Astrocyte of the cerebellum (primary cell): ENCODE data around the gene PRKCE.

Experiments
- DNase-seq: peaks from one replicate; pipeline ENCODE4 v3.0.0-alpha.2; 2011; ENCODE audit warnings: low read depth
- H3K4me3 ChIP-seq: 2 replicates; pipeline ENCODE4 v1.5.1; 2011; ENCODE audit warnings: mild to moderate bottlenecking, low read depth, low read length, moderate library complexity
- CTCF ChIP-seq: IDR thresholded peaks from 2 replicates; pipeline ENCODE4 v1.5.1; 2012; ENCODE audit warnings: low read length, low read depth, moderate library complexity, mild to moderate bottlenecking; ENCODE audit errors: missing control alignments
- in situ Hi-C: cut with HindIII; loops from 2 replicates; pipeline ENCODE4 v1.10.0; 2017; ENCODE audit warnings: low sequenced_read_pairs

Gene PRKCE

GRCh38 chr2:45882707-45883602 is 231.5 kb downstream of the PRKCE start:
- no peak overlapping the region for H3K4me3 ChIP-seq
- TF ChIP-seq CTCF: no peak
- DNase-seq: no peak
- in situ Hi-C loops: no loop called here

- no peak for DNase-seq
- no peak overlapping the region for H3K4me3 ChIP-seq
- TF ChIP-seq CTCF: no peak
- in situ Hi-C loops: no loop called here
Observed at GRCh38 chr2:45883603-45884000, 232.1 kb downstream of the PRKCE start.

GRCh38 chr2:45884126-45884525 is 232.7 kb downstream of the PRKCE start:
- no peak for DNase-seq
- in situ Hi-C loops: no loop called here
- TF ChIP-seq CTCF: no peak
- no peak overlapping the region for H3K4me3 ChIP-seq

- no peak overlapping the region for H3K4me3 ChIP-seq
- in situ Hi-C loops: no loop called here
- no peak for DNase-seq
- no peak for TF ChIP-seq CTCF
Observed at GRCh38 chr2:45885171-45885621, 233.7 kb downstream of the PRKCE start.

GRCh38 chr2:45886171-45886663 is 234.7 kb downstream of the PRKCE start:
- H3K4me3 ChIP-seq: no peak overlapping the region
- in situ Hi-C loops: no loop called here
- TF ChIP-seq CTCF: no peak
- no peak for DNase-seq

DNA sequence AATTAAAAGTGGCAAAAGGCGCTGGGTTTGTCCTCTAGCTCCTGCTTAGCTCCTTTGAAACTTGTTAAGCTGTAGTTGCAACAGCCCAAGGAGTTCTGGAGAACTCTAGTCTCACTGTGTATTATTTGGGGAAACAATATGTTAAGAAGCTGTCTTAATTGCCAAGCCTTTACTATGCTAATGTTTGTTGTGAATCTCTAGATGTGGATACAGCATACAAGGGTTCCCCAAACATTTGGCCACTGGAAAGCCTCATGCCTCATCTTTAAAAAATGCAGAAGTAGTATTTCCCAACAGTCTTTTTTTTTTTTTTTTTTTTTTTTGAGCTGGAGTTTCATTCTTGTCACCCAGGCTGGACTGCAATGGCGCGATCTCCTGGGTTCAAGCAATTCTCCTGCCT is 236.7 kb downstream of the PRKCE start:
- DNase-seq: no peak
- in situ Hi-C loops: no loop called here
- H3K4me3 ChIP-seq: no peak overlapping the region
- no peak for TF ChIP-seq CTCF
